ENCODE measurements around the gene ZFP90. TPM values are rescaled to one million over a fixed set of nuclear protein-coding genes. Genes with fewer than 3 reads are reported as not detected.

Gene ZFP90
- total RNA-seq, 1 experiment from 2014 or later = 14.5 TPM

DNA sequence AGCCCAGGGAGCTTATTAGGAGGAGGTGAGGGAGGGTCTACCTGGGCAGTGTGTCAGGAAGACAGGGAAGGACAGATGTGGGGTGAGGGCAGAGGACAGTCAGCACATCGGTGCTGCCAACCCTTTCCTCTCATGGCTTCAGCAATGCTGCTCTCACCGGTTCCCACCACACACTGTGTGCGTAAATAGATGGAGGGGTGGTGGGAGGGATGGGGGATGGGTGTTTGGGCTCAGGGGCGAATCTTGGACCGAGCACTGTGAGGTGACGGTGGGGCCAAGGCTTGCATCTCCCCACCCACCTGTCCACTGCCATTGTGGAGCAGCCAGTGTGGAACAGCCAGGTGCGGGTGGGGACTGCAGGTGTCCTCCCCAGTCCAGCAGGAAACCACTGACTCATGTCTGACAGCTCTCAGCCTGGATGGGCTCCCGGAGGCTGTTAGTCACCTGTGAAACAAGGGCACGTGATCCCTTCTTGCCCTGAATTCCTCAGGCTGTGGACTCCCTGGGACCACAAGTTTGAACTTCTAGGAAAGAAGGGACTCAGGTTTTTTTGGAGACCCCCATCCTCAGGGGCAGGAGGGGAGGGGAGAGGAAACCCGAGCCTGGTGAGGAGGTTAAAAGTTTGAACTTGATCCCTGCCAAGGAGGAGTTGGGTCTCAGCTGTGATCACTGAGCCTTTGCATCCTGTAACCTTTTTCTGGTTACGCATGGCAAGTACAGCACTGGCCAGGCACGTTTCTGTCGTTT is 48.1 kb upstream of the ZFP90 start:
- Histone ChIP-seq H3K4me3 (no peak overlapping the region), H4K20me1 (ENCODE audit: insufficient read depth) (no peaks in the 10 kb centered on the region), H3K27me3 (ENCODE audit: insufficient read depth, low read depth) (no peaks in the 10 kb centered on the region), H3K9me2 (ENCODE audit: insufficient read depth) (no peaks in the 10 kb centered on the region), H3K4me2 (peak overlapping the region; percentile 29), H3K9me3 (ENCODE audit: insufficient read depth, low read depth) (no peaks in the 10 kb centered on the region), H3K36me3 (ENCODE audit: low read depth) (no peaks in the 10 kb centered on the region), H3K4me1 (replicated peaks; ENCODE audit: insufficient read depth) (peaks cover 38% of the 10 kb centered on the region), H2AFZ (no peak overlapping the region), H3K79me2 (ENCODE audit: low read depth) (no peaks in the 10 kb centered on the region), H3F3A (ENCODE audit: insufficient read depth, low read depth) (peaks cover 11% of the 10 kb centered on the region; the same call in 1 of the 2 replicates), H3K27ac (peak overlapping the region; percentile 9; the same call in 1 of the 2 replicates)
- POLR2A ChIA-PET (ENCODE audit: unreplicated experiment) = no interaction called here
- intact Hi-C loops (cut with micrococcal nuclease; ENCODE audit: unreplicated experiment) = loop anchor here (1.0 kb wide), 1 partner anchor 16 kb away; no protein-coding TSS in a partner anchor
- CTCF ChIA-PET = interaction anchor here (0.6 kb wide), 1 partner anchor 48 kb away, joined by 3 read pairs; no protein-coding TSS in a partner anchor
- no peak for TF ChIP-seq CTCF (conservative IDR thresholded peaks at IDR 0.05)
- peak; percentile 82 to 89 for DNase-seq
- no TSS peak for BruUV-seq (replicated peaks)

GRCh38 chr16:68491576-68491950 is 47.5 kb upstream of the ZFP90 start:
- no peak overlapping the region for H3K4me3 ChIP-seq
- ChIA-PET POLR2A (ENCODE audit: unreplicated experiment) (no interaction called here), CTCF (no interaction called here)
- H3K79me2 ChIP-seq (ENCODE audit: low read depth) = no peaks in the 10 kb centered on the region
- peaks cover 39% of the 10 kb centered on the region for H3K4me1 ChIP-seq (replicated peaks; ENCODE audit: insufficient read depth)
- intact Hi-C loops (cut with micrococcal nuclease; ENCODE audit: unreplicated experiment) = loop anchor here (1.0 kb wide), 1 partner anchor 16 kb away; no protein-coding TSS in a partner anchor
- TF ChIP-seq CTCF (conservative IDR thresholded peaks at IDR 0.05) (no peak), EZH2 (IDR thresholded peaks at IDR 0.05; ENCODE audit: low read depth) (no peak)
- H3K36me3 ChIP-seq (ENCODE audit: low read depth) = no peaks in the 10 kb centered on the region
- peak overlapping the region; percentile 29 for H3K4me2 ChIP-seq
- H3K27me3 ChIP-seq (ENCODE audit: insufficient read depth, low read depth) = no peaks in the 10 kb centered on the region
- no peaks in the 10 kb centered on the region for H3K9me2 ChIP-seq (ENCODE audit: insufficient read depth)
- no peaks in the 10 kb centered on the region for H4K20me1 ChIP-seq (ENCODE audit: insufficient read depth)
- H2AFZ ChIP-seq = no peak overlapping the region
- H3K9me3 ChIP-seq (ENCODE audit: insufficient read depth, low read depth) = no peaks in the 10 kb centered on the region
- peak overlapping the region; percentile 9; the same call in 1 of the 2 replicates for H3K27ac ChIP-seq
- no TSS peak for BruUV-seq (replicated peaks)
- DNase-seq = no peak
- H3F3A ChIP-seq (ENCODE audit: insufficient read depth, low read depth) = peaks cover 12% of the 10 kb centered on the region; the same call in 1 of the 2 replicates

DNA sequence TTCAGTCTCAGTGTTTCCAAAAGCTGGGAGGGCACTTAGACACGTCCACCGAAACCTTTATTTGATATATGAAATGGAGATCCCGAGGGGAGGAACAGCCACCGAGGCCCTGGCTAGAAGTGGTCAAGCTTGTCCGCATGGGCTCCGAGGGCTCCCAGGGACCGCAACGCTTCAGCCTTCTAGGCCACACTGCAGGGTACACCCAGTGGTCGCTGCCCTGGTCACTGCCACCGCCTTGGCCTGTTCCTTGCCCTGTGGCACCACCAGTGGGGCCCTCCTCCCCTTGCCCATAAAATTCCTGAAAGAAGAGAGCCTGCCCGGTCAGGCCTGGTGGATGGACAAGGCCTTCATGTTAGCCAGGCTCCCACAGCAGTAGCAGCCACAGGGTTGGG is 46.9 kb upstream of the ZFP90 start:
- BruUV-seq (replicated peaks) = no TSS peak
- Histone ChIP-seq H3F3A (ENCODE audit: insufficient read depth, low read depth) (peaks cover 12% of the 10 kb centered on the region; the same call in 1 of the 2 replicates), H2AFZ (no peak overlapping the region), H3K27me3 (ENCODE audit: insufficient read depth, low read depth) (no peaks in the 10 kb centered on the region), H3K27ac (no peak overlapping the region), H3K79me2 (ENCODE audit: low read depth) (no peaks in the 10 kb centered on the region), H3K36me3 (ENCODE audit: low read depth) (no peaks in the 10 kb centered on the region), H3K4me1 (replicated peaks; ENCODE audit: insufficient read depth) (peaks cover 34% of the 10 kb centered on the region), H3K9me2 (ENCODE audit: insufficient read depth) (no peaks in the 10 kb centered on the region), H4K20me1 (ENCODE audit: insufficient read depth) (no peaks in the 10 kb centered on the region), H3K4me3 (no peak overlapping the region), H3K4me2 (no peak overlapping the region), H3K9me3 (ENCODE audit: insufficient read depth, low read depth) (no peaks in the 10 kb centered on the region)
- no peak for DNase-seq
- ChIA-PET CTCF (no interaction called here), POLR2A (ENCODE audit: unreplicated experiment) (no interaction called here)
- TF ChIP-seq EZH2 (IDR thresholded peaks at IDR 0.05; ENCODE audit: low read depth) = no peak
- TF ChIP-seq CTCF (conservative IDR thresholded peaks at IDR 0.05) = no peak
- intact Hi-C loops (cut with micrococcal nuclease; ENCODE audit: unreplicated experiment) = no loop called here

Measured in PC-9 (cell line).